ENCODE results near the gene FAM120B.

FAM120B gene

DNA sequence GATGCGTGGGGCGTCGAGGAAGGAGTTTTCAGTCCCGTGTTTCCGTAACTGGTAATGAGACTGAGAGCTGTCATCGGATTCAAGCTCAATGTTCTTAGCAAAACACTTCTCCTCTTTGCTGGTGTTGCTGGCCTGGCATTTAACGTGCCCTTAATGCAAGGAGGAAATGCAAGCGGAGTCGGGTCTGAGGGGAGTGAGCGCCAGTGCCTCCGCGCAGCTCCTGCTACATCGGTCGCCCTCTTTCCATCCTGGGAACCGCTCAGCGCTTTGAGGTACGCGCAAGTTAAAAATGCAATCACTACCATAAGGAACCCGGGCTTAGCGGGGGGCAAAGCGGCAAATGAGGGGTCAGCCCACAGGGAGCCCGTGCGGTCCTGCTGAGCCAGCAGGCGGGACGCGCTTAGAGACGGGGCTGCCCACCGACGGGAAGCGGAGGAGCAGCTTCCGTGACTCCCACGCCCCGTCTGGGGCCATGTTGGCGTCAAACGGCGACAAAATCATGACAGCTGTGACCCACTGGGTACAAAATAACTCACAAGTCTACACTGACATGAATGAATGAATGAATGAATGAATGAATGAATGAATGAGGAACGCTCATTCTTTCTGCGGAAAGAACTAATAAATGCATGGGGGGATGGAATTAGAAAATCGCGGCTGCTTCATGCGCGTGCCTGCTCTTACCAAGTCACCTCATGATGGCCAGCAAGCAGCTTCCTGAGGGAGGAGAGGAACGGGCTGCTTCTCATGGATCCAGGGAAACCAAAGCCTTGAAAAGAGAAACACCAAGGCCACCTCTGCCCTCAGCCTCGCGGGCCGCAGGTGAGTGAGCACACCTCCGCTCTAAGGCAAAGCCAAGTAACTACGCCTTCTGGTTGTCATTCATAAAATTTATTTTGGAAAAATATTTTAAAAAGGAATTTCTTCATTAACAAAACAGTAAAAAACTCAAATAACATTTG is 24.9 kb upstream of the FAM120B start:
- Histone ChIP-seq H3K4me1 (ENCODE audit: control insufficient read depth, insufficient read depth, low read length, poor library complexity, severe bottlenecking) (peaks cover 3% of the 10 kb centered on the region), H3K4me3 (ENCODE audit: extremely low read depth, insufficient read depth, low read length, poor library complexity, severe bottlenecking) (no peak overlapping the region), H3K9me3 (ENCODE audit: control insufficient read depth, low read length) (no peaks in the 10 kb centered on the region), H3K27ac (ENCODE audit: low read depth, low read length, severe bottlenecking) (no peak overlapping the region), H3K36me3 (ENCODE audit: control insufficient read depth, insufficient read depth, low read length) (no peaks in the 10 kb centered on the region)
- 90 to 91% methylated on average over 33 to 41 of the region's 48 CpGs for WGBS, 2 experiments (ENCODE audit: insufficient coverage in 2 of 2)

DNA sequence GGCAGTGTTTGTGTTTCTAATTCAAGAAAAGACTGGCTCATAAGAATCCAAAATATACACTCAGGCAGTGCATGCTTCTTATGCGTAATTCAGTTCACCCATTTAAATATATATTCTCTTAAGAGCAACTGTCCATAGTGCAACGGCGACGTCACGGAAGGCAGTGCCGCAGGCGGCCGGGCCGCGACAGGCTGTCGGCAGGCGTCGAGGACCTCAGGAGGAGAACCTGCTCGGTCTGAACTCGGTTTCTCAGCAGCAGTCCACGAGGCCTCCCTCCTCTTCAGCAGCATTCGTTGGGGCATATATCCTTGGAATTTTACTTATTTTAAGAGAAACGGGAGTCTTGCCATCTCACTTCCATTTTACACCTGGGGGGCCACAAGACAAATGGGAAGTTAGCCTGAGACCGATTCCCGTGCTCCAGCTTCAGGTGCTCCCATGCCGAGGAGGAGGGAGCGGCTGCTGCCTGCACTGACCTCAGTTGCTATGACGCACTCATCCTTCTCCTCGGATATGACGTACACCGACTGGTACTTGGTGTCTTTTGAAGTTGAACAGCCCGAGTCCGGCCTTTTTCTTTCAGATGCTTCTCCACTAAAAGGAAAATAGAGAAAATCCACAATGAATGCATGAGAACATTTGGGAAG is 23.9 kb upstream of the FAM120B start:
- peaks cover 11% of the 10 kb centered on the region for H3K4me1 ChIP-seq (ENCODE audit: control insufficient read depth, insufficient read depth, low read length, poor library complexity, severe bottlenecking)
- H3K36me3 ChIP-seq (ENCODE audit: control insufficient read depth, insufficient read depth, low read length): no peaks in the 10 kb centered on the region
- no peak overlapping the region for H3K27ac ChIP-seq (ENCODE audit: low read depth, low read length, severe bottlenecking)
- H3K9me3 ChIP-seq (ENCODE audit: control insufficient read depth, low read length): no peaks in the 10 kb centered on the region
- WGBS, 2 experiments (ENCODE audit: insufficient coverage in 2 of 2): 95 to 96% methylated on average over 24 to 25 of the region's 28 CpGs
- H3K4me3 ChIP-seq (ENCODE audit: extremely low read depth, insufficient read depth, low read length, poor library complexity, severe bottlenecking): no peak overlapping the region

DNA sequence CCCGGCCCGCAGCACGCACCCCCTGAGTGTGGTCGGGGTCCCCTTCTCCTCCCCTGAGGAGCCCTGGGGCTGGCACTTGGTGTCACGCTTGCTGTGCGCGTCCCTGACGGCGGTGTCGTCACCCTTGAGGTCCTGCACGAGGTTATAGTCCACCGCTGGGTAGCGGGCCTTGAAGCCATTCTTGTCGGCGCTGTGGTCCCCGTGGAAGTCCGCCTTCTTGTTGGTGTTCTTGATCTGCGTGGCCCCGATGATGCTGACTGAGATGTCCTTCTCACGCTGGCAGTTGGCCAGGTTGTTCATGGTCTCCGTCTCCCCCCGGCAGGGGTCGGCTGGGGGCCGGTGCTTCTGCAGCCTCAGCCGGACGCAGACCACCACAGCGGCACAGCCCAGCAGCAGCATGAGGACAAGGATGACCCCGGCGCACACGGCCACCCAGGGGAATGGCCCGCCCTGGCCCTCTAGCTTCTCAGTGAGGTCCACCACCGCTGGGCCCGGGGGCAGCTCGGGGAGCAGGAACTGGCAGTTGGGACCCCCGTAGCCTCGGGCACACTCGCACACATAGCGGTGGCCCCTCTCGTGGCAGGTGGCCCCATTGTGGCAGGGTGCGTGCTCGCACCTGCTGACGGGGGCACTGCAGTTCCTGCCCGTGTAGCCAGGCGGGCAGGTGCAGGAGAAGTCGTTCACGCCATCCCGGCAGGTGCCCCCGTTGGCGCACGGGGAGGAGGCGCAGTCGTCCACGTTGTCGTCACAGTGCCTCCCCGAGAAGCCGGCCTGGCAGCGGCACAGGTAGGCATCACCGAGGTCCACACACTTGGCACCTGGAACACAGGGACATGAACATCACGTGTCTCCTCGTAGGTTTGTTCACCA is 23.1 kb upstream of the FAM120B start:
- Histone ChIP-seq H3K36me3 (ENCODE audit: control insufficient read depth, insufficient read depth, low read length) (no peaks in the 10 kb centered on the region), H3K4me3 (ENCODE audit: extremely low read depth, insufficient read depth, low read length, poor library complexity, severe bottlenecking) (no peak overlapping the region), H3K4me1 (ENCODE audit: control insufficient read depth, insufficient read depth, low read length, poor library complexity, severe bottlenecking) (peaks cover 13% of the 10 kb centered on the region), H3K27ac (ENCODE audit: low read depth, low read length, severe bottlenecking) (no peak overlapping the region), H3K9me3 (ENCODE audit: control insufficient read depth, low read length) (no peaks in the 10 kb centered on the region)
- WGBS, 2 experiments (ENCODE audit: insufficient coverage in 2 of 2): 94 to 96% methylated on average over 60 of the region's 60 CpGs

DNA sequence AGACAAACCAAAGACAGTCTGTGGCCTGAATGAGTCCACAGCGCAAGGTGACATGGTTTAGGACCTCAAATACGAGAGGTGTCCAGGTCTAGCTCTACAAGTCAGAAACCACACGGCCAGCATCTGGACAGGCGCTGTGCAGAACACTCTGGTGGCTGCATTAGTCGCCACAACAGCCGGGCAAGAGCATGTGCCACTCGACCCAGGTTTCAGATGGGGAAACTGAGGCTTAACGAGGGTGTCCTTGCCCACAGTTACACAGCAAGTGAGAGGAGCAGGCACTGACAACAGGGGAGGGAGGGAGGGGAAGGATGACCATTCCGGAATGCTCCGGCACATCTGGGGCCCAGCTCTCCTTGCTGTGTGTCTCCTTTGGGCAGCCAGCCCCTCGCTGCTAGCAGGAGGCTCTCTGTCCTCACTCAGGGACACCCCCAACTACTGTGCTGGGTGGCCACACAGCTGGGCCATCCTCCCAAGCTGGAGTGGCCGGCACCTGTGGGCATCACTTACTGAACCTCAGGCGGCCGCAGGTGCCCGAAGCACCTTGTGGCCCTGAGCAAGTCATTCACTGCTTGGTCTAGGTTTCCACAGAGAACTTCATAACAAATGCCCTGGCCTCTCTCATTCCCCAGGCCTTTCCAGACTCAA is 22.3 kb upstream of the FAM120B start:
- WGBS, 2 experiments (ENCODE audit: insufficient coverage in 2 of 2): 88 to 95% methylated on average over 13 to 14 of the region's 15 CpGs
- H3K4me1 ChIP-seq (ENCODE audit: control insufficient read depth, insufficient read depth, low read length, poor library complexity, severe bottlenecking): peaks cover 15% of the 10 kb centered on the region
- no peak overlapping the region for H3K27ac ChIP-seq (ENCODE audit: low read depth, low read length, severe bottlenecking)
- no peaks in the 10 kb centered on the region for H3K9me3 ChIP-seq (ENCODE audit: control insufficient read depth, low read length)
- no peak overlapping the region for H3K4me3 ChIP-seq (ENCODE audit: extremely low read depth, insufficient read depth, low read length, poor library complexity, severe bottlenecking)
- H3K36me3 ChIP-seq (ENCODE audit: control insufficient read depth, insufficient read depth, low read length): no peaks in the 10 kb centered on the region

GRCh38 chr6:170284866-170285469 is 21.6 kb upstream of the FAM120B start:
- H3K4me1 ChIP-seq (ENCODE audit: control insufficient read depth, insufficient read depth, low read length, poor library complexity, severe bottlenecking): peaks cover 18% of the 10 kb centered on the region
- H3K27ac ChIP-seq (ENCODE audit: low read depth, low read length, severe bottlenecking): no peak overlapping the region
- no peak overlapping the region for H3K4me3 ChIP-seq (ENCODE audit: extremely low read depth, insufficient read depth, low read length, poor library complexity, severe bottlenecking)
- 89 to 90% methylated on average over 21 to 23 of the region's 24 CpGs for WGBS, 2 experiments (ENCODE audit: insufficient coverage in 2 of 2)
- H3K36me3 ChIP-seq (ENCODE audit: control insufficient read depth, insufficient read depth, low read length): no peaks in the 10 kb centered on the region
- no peaks in the 10 kb centered on the region for H3K9me3 ChIP-seq (ENCODE audit: control insufficient read depth, low read length)

DNA sequence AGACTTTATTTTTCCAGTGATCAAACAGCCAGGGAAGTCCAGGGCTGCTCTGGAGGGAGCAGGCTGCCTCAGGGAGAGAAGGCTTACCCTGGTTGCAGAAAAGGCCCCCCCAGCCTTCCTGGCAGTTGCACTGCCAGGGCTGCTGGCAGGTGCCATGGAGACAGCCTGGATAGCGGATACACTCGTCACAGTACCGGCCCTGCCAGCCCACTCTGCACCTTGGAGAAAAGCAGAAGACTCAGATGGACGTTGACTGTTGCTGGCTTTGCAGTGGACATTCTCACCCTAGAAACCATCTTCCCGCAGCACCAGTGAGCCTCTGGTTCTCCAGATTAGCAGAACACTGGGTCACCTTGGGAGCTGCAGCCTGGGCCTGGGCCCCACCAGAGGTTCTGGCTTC is 21.1 kb upstream of the FAM120B start:
- Histone ChIP-seq H3K9me3 (ENCODE audit: control insufficient read depth, low read length) (no peaks in the 10 kb centered on the region), H3K36me3 (ENCODE audit: control insufficient read depth, insufficient read depth, low read length) (no peaks in the 10 kb centered on the region), H3K4me1 (ENCODE audit: control insufficient read depth, insufficient read depth, low read length, poor library complexity, severe bottlenecking) (peaks cover 18% of the 10 kb centered on the region), H3K4me3 (ENCODE audit: extremely low read depth, insufficient read depth, low read length, poor library complexity, severe bottlenecking) (no peak overlapping the region), H3K27ac (ENCODE audit: low read depth, low read length, severe bottlenecking) (no peak overlapping the region)
- 87 to 95% methylated on average over 3 to 5 of the region's 5 CpGs for WGBS, 2 experiments (ENCODE audit: insufficient coverage in 2 of 2)

DNA sequence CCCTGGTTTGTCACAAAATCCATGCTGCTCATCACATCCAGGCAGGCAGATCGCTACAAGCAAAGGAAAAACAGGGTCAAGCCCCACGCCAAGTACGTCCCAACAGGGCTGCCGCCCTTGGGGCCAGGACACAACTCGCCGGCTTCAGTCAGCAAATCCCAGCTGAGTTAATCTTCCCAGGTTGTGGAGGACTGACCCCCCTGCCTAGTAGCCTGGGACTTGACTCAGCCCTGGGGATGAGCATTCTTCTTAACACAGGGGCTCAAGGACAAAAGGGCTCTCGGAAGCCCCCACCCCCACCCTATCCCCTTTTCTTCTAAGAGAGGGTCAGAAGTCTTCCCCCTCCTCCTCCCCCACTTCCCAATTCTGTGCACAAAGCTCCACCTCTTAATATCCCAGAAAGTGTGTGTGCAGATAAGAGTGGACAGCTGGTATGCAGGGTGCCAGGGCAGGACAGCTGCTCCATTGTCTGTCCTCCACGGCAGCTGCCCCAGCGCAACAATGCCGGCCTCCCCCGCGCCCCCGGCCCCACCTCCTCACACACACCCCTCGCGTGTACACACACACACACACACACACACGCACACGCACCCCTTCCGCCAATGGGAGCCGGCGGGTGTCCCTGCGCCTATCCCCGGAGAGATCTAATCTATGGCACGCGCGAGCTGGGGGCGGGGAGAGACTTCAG is 20.2 kb upstream of the FAM120B start:
- Histone ChIP-seq H3K36me3 (ENCODE audit: control insufficient read depth, insufficient read depth, low read length) (no peaks in the 10 kb centered on the region), H3K4me3 (ENCODE audit: extremely low read depth, insufficient read depth, low read length, poor library complexity, severe bottlenecking) (no peak overlapping the region), H3K4me1 (ENCODE audit: control insufficient read depth, insufficient read depth, low read length, poor library complexity, severe bottlenecking) (peaks cover 21% of the 10 kb centered on the region), H3K27ac (ENCODE audit: low read depth, low read length, severe bottlenecking) (no peak overlapping the region), H3K9me3 (ENCODE audit: control insufficient read depth, low read length) (no peaks in the 10 kb centered on the region)
- 28 to 31% methylated on average over 9 to 11 of the region's 26 CpGs for WGBS, 2 experiments (ENCODE audit: insufficient coverage in 2 of 2)

DNA sequence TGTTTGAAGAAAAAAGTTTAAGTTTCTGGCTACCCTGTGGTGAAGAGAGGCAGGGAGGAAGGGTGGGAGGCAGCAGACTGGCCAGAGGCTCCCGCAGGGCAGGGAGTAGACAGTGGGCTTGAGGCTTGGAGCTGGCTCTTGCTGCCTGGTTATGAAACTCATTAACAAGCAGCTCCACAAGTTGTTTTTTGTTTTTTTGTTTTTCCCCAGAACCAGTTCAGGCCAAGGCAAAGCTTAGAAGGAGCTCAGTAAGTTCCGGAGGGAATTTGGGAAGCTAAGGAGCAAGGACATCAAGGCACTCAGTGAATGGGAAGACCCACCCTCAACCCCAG is 19.7 kb upstream of the FAM120B start:
- Histone ChIP-seq H3K9me3 (ENCODE audit: control insufficient read depth, low read length) (no peaks in the 10 kb centered on the region), H3K27ac (ENCODE audit: low read depth, low read length, severe bottlenecking) (no peak overlapping the region), H3K4me1 (ENCODE audit: control insufficient read depth, insufficient read depth, low read length, poor library complexity, severe bottlenecking) (peaks cover 24% of the 10 kb centered on the region), H3K4me3 (ENCODE audit: extremely low read depth, insufficient read depth, low read length, poor library complexity, severe bottlenecking) (no peak overlapping the region), H3K36me3 (ENCODE audit: control insufficient read depth, insufficient read depth, low read length) (no peaks in the 10 kb centered on the region)
- WGBS, 2 experiments (ENCODE audit: insufficient coverage in 2 of 2): 0 to 21% methylated on average over 1 to 2 of the region's 2 CpGs

GRCh38 chr6:170287371-170287876 is 19.1 kb upstream of the FAM120B start:
- Histone ChIP-seq H3K36me3 (ENCODE audit: control insufficient read depth, insufficient read depth, low read length) (no peaks in the 10 kb centered on the region), H3K4me1 (ENCODE audit: control insufficient read depth, insufficient read depth, low read length, poor library complexity, severe bottlenecking) (peaks cover 24% of the 10 kb centered on the region), H3K4me3 (ENCODE audit: extremely low read depth, insufficient read depth, low read length, poor library complexity, severe bottlenecking) (no peak overlapping the region), H3K9me3 (ENCODE audit: control insufficient read depth, low read length) (no peaks in the 10 kb centered on the region), H3K27ac (ENCODE audit: low read depth, low read length, severe bottlenecking) (no peak overlapping the region)
- 56 to 64% methylated on average over 12 of the region's 12 CpGs for WGBS, 2 experiments (ENCODE audit: insufficient coverage in 2 of 2)
